ENCODE data around the gene UNK.

UNK gene

DNA sequence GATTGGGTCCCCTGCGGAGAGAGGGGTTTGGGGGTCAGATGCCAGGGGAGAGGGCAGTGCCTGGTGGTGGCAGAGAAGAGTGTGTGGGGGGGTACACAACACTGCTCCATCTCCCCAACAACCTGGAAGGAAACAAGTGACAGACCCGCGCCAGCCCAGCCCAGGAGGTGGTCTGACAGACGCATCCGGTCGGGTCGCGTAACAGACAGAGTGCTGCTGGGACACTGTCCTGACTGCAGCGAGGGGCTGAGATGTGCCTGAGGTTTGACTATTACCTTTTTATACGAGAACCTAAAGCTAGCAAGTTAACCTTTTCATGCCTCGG lies 43.4 kb downstream of the UNK start:
- Histone ChIP-seq H3K9me2 (replicated peaks; ENCODE audit: control insufficient read depth, low read length) (no peaks in the 10 kb centered on the region), H3K4me1 (ENCODE audit: control insufficient read depth, low read length) (peaks cover 35% of the 10 kb centered on the region), H4K20me1 (ENCODE audit: control insufficient read depth, insufficient read depth, low read depth, low read length) (no peaks in the 10 kb centered on the region), H3K27ac (ENCODE audit: low read depth, low read length) (peak overlapping the region; percentile 56), H3K4me3 (ENCODE audit: low read length) (peak overlapping the region; percentile 73), H3K9me3 (ENCODE audit: control insufficient read depth, insufficient read depth, low read length) (no peaks in the 10 kb centered on the region), H3F3A (ENCODE audit: control insufficient read depth, insufficient read depth) (peaks cover 4% of the 10 kb centered on the region), H3K79me2 (ENCODE audit: control insufficient read depth, low read length) (no peaks in the 10 kb centered on the region), H3K36me3 (ENCODE audit: control insufficient read depth, low read length) (peaks cover 23% of the 10 kb centered on the region), H3K4me2 (ENCODE audit: low read length) (peak overlapping the region; percentile 92), H3K27me3 (ENCODE audit: control insufficient read depth, low read length) (no peaks in the 10 kb centered on the region)
- TF ChIP-seq, protein P1, sequence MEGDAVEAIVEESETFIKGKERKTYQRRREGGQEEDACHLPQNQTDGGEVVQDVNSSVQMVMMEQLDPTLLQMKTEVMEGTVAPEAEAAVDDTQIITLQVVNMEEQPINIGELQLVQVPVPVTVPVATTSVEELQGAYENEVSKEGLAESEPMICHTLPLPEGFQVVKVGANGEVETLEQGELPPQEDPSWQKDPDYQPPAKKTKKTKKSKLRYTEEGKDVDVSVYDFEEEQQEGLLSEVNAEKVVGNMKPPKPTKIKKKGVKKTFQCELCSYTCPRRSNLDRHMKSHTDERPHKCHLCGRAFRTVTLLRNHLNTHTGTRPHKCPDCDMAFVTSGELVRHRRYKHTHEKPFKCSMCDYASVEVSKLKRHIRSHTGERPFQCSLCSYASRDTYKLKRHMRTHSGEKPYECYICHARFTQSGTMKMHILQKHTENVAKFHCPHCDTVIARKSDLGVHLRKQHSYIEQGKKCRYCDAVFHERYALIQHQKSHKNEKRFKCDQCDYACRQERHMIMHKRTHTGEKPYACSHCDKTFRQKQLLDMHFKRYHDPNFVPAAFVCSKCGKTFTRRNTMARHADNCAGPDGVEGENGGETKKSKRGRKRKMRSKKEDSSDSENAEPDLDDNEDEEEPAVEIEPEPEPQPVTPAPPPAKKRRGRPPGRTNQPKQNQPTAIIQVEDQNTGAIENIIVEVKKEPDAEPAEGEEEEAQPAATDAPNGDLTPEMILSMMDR (IDR thresholded peaks at IDR 0.05; ENCODE audit: low read depth, low read length, poor library complexity, severe bottlenecking), result no peak
- no peak for TF ChIP-seq EZH2phosphoT487 (IDR thresholded peaks at IDR 0.05; ENCODE audit: borderline replicate concordance, low read length)

DNA sequence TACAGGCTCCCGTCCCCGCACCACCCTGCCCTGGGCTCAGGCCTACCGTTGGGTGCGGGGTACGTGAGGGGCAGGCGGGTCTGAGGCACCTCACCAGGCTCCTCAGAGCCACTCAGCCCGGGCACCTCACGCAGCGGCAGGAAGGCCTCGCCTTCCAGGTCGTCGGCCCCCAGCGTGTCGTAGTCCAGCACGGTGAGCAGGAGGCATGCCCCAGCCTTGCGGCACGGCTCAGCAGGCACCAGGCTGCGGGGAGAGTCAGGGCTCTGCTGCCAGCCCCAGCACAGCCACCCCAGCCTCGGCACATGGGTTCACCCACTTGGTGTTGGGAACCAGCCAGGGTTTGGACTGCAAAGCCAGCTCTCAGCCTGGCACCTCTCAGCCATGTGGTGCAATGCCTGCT lies 44.1 kb downstream of the UNK start:
- Histone ChIP-seq H3K4me2 (ENCODE audit: low read length) (no peak overlapping the region), H3K79me2 (ENCODE audit: control insufficient read depth, low read length) (no peaks in the 10 kb centered on the region), H4K20me1 (ENCODE audit: control insufficient read depth, insufficient read depth, low read depth, low read length) (no peaks in the 10 kb centered on the region), H3K9me2 (replicated peaks; ENCODE audit: control insufficient read depth, low read length) (no peaks in the 10 kb centered on the region), H3K27me3 (ENCODE audit: control insufficient read depth, low read length) (no peaks in the 10 kb centered on the region), H3F3A (ENCODE audit: control insufficient read depth, insufficient read depth) (peaks cover 4% of the 10 kb centered on the region), H3K36me3 (ENCODE audit: control insufficient read depth, low read length) (peaks cover 16% of the 10 kb centered on the region), H3K27ac (ENCODE audit: low read depth, low read length) (0 out of 2 replicates have a peak overlapping the region, but pooled peaks have one; percentile 56), H3K4me3 (ENCODE audit: low read length) (no peak overlapping the region), H3K9me3 (ENCODE audit: control insufficient read depth, insufficient read depth, low read length) (no peaks in the 10 kb centered on the region), H3K4me1 (ENCODE audit: control insufficient read depth, low read length) (peaks cover 42% of the 10 kb centered on the region)
- TF ChIP-seq, protein P1 (IDR thresholded peaks at IDR 0.05; ENCODE audit: low read depth, low read length, poor library complexity, severe bottlenecking), result no peak
- TF ChIP-seq EZH2phosphoT487 (IDR thresholded peaks at IDR 0.05; ENCODE audit: borderline replicate concordance, low read length), result no peak

DNA sequence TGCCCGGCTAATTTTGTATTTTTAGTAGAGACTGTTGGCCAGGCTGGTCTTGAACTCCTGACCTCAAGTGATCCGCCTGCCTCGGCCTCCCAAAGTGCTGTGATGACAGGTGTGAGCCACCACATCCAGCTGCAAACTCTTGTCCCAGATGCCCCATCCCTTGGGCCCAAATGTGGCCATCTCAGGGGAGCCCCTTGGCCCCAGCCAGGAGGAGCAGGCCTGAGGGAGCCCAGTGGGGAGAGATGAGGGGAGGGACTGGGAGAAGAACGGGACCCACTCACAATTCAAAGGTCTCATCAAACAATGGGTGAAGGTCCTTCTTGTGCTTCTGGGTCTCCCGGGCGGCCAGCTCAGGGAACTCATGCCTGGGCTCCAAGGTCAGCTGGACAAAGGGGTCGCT lies 45.1 kb downstream of the UNK start:
- Histone ChIP-seq H3K27ac (ENCODE audit: low read depth, low read length) (no peak overlapping the region), H3K9me3 (ENCODE audit: control insufficient read depth, insufficient read depth, low read length) (no peaks in the 10 kb centered on the region), H3K4me2 (ENCODE audit: low read length) (no peak overlapping the region), H3K9me2 (replicated peaks; ENCODE audit: control insufficient read depth, low read length) (no peaks in the 10 kb centered on the region), H3K4me1 (ENCODE audit: control insufficient read depth, low read length) (peaks cover 44% of the 10 kb centered on the region), H4K20me1 (ENCODE audit: control insufficient read depth, insufficient read depth, low read depth, low read length) (no peaks in the 10 kb centered on the region), H3K36me3 (ENCODE audit: control insufficient read depth, low read length) (peaks cover 9% of the 10 kb centered on the region), H3K79me2 (ENCODE audit: control insufficient read depth, low read length) (no peaks in the 10 kb centered on the region), H3K27me3 (ENCODE audit: control insufficient read depth, low read length) (no peaks in the 10 kb centered on the region), H3F3A (ENCODE audit: control insufficient read depth, insufficient read depth) (peaks cover 4% of the 10 kb centered on the region), H3K4me3 (ENCODE audit: low read length) (no peak overlapping the region)
- no peak for TF ChIP-seq EZH2phosphoT487 (IDR thresholded peaks at IDR 0.05; ENCODE audit: borderline replicate concordance, low read length)
- TF ChIP-seq, protein P1 (IDR thresholded peaks at IDR 0.05; ENCODE audit: low read depth, low read length, poor library complexity, severe bottlenecking), result no peak

Data from DOHH2 (cell line).